Ascending aorta (tissue), 2 donors: Measurements from ENCODE around the gene SLC25A12. TPM values are rescaled to one million over a fixed set of nuclear protein-coding genes. Genes with fewer than 3 reads are reported as not detected.

Source experiments
- DNase-seq, 2 donors: peaks; one replicate each; pipeline ENCODE4 v3.0.0-alpha.2; 2019; ENCODE audit warnings: low spot score in 2 of 2
- H3K27ac ChIP-seq, 2 donors: fragments of 200-600 bp; sonication (generic); one replicate each; pipeline ENCODE4 v1.5.1; 2016 to 2017; ENCODE audit warnings: mild to moderate bottlenecking in 1 of 2
- H3K27me3 ChIP-seq: fragments of 200-600 bp; sonication (generic); one replicate; pipeline ENCODE4 v1.5.1; 2017
- H3K36me3 ChIP-seq, 2 donors: fragments of 200-600 bp; sonication (generic); one replicate each; pipeline ENCODE4 v1.5.1; 2016
- H3K4me1 ChIP-seq, 2 donors: fragments of 200-600 bp; sonication (generic); one replicate each; pipeline ENCODE4 v1.5.1; 2016 to 2017; ENCODE audit warnings: mild to moderate bottlenecking in 1 of 2
- H3K4me3 ChIP-seq, 2 donors: fragments of 200-600 bp; sonication (generic); one replicate each; pipeline ENCODE4 v1.5.1; 2016 to 2017; ENCODE audit warnings: mild to moderate bottlenecking in 1 of 2
- H3K9me3 ChIP-seq, 2 donors: fragments of 200-600 bp; sonication (generic); one replicate each; pipeline ENCODE4 v1.5.1; 2016
- CTCF ChIP-seq, 3 experiments: fragments of 200-600 bp in 2 of 3; fragments of 450-650 bp in 1 of 3; sonication (generic) in 2 of 3; IDR thresholded peaks; one replicate each; pipeline ENCODE4 v1.5.1; 2016 to 2019; ENCODE audit warnings: antibody characterized with exemption in 3 of 3, mild to moderate bottlenecking in 1 of 3, moderate library complexity in 1 of 3
- intact Hi-C: fragments of 100-400 bp; cut with DNase I; formaldehyde crosslinking; loops from one replicate; pipeline ENCODE4 v1.15.1; 2023
- total RNA-seq: library from RNA; depleted of rRNA; stranded (reverse); fragments of >200 nt; gene quantifications from one replicate; pipeline ENCODE4 v1.1.0, GENCODE V29; 2016

SLC25A12 gene
- total RNA-seq, 1 donor from 2014 or later: 11.9 TPM

DNA sequence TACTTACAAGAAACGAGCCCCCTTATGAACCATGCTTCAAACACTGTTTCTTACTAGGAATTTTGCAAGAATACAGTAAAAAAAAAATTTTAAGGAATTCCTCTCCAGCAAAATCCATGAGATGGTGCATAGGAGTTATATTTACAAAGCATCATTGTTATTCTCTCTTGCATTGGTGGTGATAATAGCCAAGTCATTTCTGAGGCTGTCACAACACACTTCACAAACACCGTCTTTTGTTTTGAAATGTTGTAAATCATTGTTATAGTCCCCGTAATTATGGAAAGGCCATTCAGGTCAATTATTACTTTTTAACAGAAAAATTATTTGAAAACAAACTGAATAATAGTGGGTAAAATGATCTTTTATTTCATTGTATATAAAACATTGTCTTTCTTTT, 146.7 kb downstream of the SLC25A12 start:
- DNase-seq: no peak
- Histone ChIP-seq H3K27me3 (no peaks in the 10 kb centered on the region), H3K4me3 (no peak overlapping the region), H3K4me1 (no peaks in the 10 kb centered on the region), H3K9me3 (no peaks in the 10 kb centered on the region), H3K27ac (no peak overlapping the region), H3K36me3 (peaks cover 58 to 78% of the 10 kb centered on the region in 2 donors)
- TF ChIP-seq CTCF (IDR thresholded peaks at IDR 0.05): no peak
- intact Hi-C loops: no loop called here

DNA sequence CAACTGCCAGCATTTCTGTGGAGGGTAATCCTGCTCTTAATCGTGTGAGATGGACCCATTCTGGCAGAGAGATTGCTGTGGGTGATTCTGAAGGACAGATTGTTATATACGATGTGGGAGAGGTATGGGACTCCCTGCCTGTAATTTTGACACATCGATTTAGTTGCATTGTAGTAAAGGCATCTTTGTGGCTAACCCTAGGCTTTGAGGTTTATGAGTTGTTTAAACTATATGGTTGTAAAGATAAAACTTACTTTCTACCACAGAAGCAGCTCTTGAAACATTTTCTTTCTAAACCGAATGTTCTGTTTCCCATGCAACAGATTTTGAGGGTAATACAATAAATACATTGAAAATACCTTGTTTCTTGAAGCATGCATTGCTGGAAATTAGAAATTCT, 148.2 kb downstream of the SLC25A12 start:
- Histone ChIP-seq H3K9me3 (no peaks in the 10 kb centered on the region), H3K36me3 (peaks cover 52 to 77% of the 10 kb centered on the region in 2 donors), H3K27me3 (no peaks in the 10 kb centered on the region), H3K4me1 (no peaks in the 10 kb centered on the region), H3K27ac (no peak overlapping the region), H3K4me3 (no peak overlapping the region)
- intact Hi-C loops: no loop called here
- no peak for TF ChIP-seq CTCF (IDR thresholded peaks at IDR 0.05)
- no peak for DNase-seq

DNA sequence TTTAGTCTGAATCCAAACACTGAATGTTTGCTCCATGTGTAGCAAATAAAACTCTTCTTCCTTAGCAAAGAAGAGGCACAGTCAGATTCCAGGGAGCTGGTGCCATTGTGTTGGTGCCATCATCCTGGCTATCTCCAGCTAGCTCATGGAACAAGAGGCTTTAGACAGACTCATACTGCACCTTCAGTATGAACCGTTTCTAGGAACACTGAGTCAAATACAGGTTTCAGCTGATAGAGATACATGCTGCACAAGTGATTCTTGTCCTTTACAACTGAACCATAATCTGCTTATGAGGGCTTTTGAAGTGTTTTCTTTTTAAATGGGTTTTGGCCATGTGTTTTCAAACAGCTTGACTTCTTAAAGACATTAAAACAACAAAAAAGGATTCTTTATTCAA, 148.9 kb downstream of the SLC25A12 start:
- TF ChIP-seq CTCF (IDR thresholded peaks at IDR 0.05): no peak
- no peak overlapping the region for H3K4me3 ChIP-seq
- H3K27ac ChIP-seq: no peak overlapping the region
- H3K36me3 ChIP-seq: peaks cover 51 to 71% of the 10 kb centered on the region in 2 donors
- DNase-seq: no peak
- H3K27me3 ChIP-seq: no peaks in the 10 kb centered on the region
- H3K4me1 ChIP-seq: no peaks in the 10 kb centered on the region
- intact Hi-C loops: no loop called here
- no peaks in the 10 kb centered on the region for H3K9me3 ChIP-seq

- DNase-seq: no peak
- no peak overlapping the region for H3K4me3 ChIP-seq
- H3K9me3 ChIP-seq: no peaks in the 10 kb centered on the region
- H3K27ac ChIP-seq: no peak overlapping the region
- intact Hi-C loops: no loop called here
- H3K36me3 ChIP-seq: peaks cover 39 to 66% of the 10 kb centered on the region in 2 donors
- H3K4me1 ChIP-seq: no peaks in the 10 kb centered on the region
- no peaks in the 10 kb centered on the region for H3K27me3 ChIP-seq
- no peak for TF ChIP-seq CTCF (IDR thresholded peaks at IDR 0.05)
These were observed 151.3 kb downstream of the SLC25A12 start for GRCh38 chr2:171742760-171743159.

DNA sequence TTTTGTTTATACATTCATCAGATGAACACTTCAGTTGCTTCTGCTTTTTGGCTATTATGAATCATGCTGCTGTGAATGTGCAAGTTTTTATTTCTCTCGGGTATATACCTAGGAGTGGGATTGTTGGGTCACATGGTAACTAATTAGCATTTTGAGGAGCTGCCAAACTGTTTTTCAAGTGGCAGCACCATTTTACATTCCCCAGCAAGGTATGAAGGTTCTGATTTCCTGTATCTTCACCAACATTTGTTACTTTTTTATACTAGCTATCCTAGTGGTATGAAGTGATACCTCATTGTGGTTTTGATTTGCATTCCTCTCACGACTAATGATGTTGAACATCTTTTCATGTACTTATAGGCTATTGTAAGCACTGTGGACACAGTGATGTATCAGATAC, 152.9 kb downstream of the SLC25A12 start:
- intact Hi-C loops: no loop called here
- Histone ChIP-seq H3K27me3 (no peaks in the 10 kb centered on the region), H3K36me3 (peaks cover 32 to 66% of the 10 kb centered on the region in 2 donors), H3K4me3 (no peak overlapping the region), H3K27ac (no peak overlapping the region), H3K9me3 (no peaks in the 10 kb centered on the region), H3K4me1 (no peaks in the 10 kb centered on the region)
- no peak for DNase-seq
- TF ChIP-seq CTCF (IDR thresholded peaks at IDR 0.05): no peak
